ENCODE data around the gene FRMD8.

FRMD8 gene

GRCh38 chr11:65357856-65358356 is 28.5 kb upstream of the FRMD8 start:
- Histone ChIP-seq H3K4me1 (ENCODE audit: insufficient read depth, low read length, severe bottlenecking) (peaks cover 11% of the 10 kb centered on the region), H3K36me3 (ENCODE audit: insufficient read depth, low read length) (no peaks in the 10 kb centered on the region), H3F3A (ENCODE audit: insufficient read depth, low read length) (no peaks in the 10 kb centered on the region; the same call in 1 of the 2 replicates), H3K9me2 (ENCODE audit: low read depth, low read length) (no peaks in the 10 kb centered on the region), H4K20me1 (ENCODE audit: insufficient read depth, low read length) (no peaks in the 10 kb centered on the region), H3K4me2 (ENCODE audit: low read length) (no peak overlapping the region), H3K27me3 (ENCODE audit: insufficient read depth, low read length) (peaks cover 7% of the 10 kb centered on the region; the same call in 1 of the 2 replicates), H2AFZ (ENCODE audit: low read length) (no peak overlapping the region), H3K4me3 (ENCODE audit: low read depth, low read length, poor library complexity, severe bottlenecking) (no peak overlapping the region), H3K27ac (ENCODE audit: low read depth, low read length, poor library complexity, severe bottlenecking) (no peak overlapping the region), H3K79me2 (ENCODE audit: insufficient read depth, low read length) (no peaks in the 10 kb centered on the region), H3K9me3 (ENCODE audit: low read length) (no peaks in the 10 kb centered on the region), H3K9ac (ENCODE audit: low read length) (no peak overlapping the region)
- no peak for TF ChIP-seq EZH2 (IDR thresholded peaks at IDR 0.05; ENCODE audit: borderline replicate concordance, low read length)
- TF ChIP-seq, protein P1, sequence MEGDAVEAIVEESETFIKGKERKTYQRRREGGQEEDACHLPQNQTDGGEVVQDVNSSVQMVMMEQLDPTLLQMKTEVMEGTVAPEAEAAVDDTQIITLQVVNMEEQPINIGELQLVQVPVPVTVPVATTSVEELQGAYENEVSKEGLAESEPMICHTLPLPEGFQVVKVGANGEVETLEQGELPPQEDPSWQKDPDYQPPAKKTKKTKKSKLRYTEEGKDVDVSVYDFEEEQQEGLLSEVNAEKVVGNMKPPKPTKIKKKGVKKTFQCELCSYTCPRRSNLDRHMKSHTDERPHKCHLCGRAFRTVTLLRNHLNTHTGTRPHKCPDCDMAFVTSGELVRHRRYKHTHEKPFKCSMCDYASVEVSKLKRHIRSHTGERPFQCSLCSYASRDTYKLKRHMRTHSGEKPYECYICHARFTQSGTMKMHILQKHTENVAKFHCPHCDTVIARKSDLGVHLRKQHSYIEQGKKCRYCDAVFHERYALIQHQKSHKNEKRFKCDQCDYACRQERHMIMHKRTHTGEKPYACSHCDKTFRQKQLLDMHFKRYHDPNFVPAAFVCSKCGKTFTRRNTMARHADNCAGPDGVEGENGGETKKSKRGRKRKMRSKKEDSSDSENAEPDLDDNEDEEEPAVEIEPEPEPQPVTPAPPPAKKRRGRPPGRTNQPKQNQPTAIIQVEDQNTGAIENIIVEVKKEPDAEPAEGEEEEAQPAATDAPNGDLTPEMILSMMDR (IDR thresholded peaks at IDR 0.05; ENCODE audit: low read length): no peak

- no peaks in the 10 kb centered on the region for H3K9me3 ChIP-seq (ENCODE audit: low read length)
- H4K20me1 ChIP-seq (ENCODE audit: insufficient read depth, low read length): no peaks in the 10 kb centered on the region
- no peak for TF ChIP-seq EZH2 (IDR thresholded peaks at IDR 0.05; ENCODE audit: borderline replicate concordance, low read length)
- TF ChIP-seq, protein P1 (IDR thresholded peaks at IDR 0.05; ENCODE audit: low read length): no peak
- 0 out of 2 replicates have a peak overlapping the region, but pooled peaks have one; percentile 1 for H3K4me2 ChIP-seq (ENCODE audit: low read length)
- H3K27ac ChIP-seq (ENCODE audit: low read depth, low read length, poor library complexity, severe bottlenecking): no peak overlapping the region
- no peaks in the 10 kb centered on the region for H3K9me2 ChIP-seq (ENCODE audit: low read depth, low read length)
- H3F3A ChIP-seq (ENCODE audit: insufficient read depth, low read length): no peaks in the 10 kb centered on the region
- no peaks in the 10 kb centered on the region for H3K36me3 ChIP-seq (ENCODE audit: insufficient read depth, low read length)
- H2AFZ ChIP-seq (ENCODE audit: low read length): no peak overlapping the region
- H3K4me3 ChIP-seq (ENCODE audit: low read depth, low read length, poor library complexity, severe bottlenecking): no peak overlapping the region
- no peaks in the 10 kb centered on the region for H3K27me3 ChIP-seq (ENCODE audit: insufficient read depth, low read length)
- peaks cover 12% of the 10 kb centered on the region for H3K4me1 ChIP-seq (ENCODE audit: insufficient read depth, low read length, severe bottlenecking)
- no peak overlapping the region for H3K9ac ChIP-seq (ENCODE audit: low read length)
- no peaks in the 10 kb centered on the region for H3K79me2 ChIP-seq (ENCODE audit: insufficient read depth, low read length)
Observed at GRCh38 chr11:65362320-65362931, 24.0 kb upstream of the FRMD8 start.

GRCh38 chr11:65362966-65363365 is 23.5 kb upstream of the FRMD8 start:
- no peaks in the 10 kb centered on the region for H4K20me1 ChIP-seq (ENCODE audit: insufficient read depth, low read length)
- H2AFZ ChIP-seq (ENCODE audit: low read length): no peak overlapping the region
- no peaks in the 10 kb centered on the region for H3K36me3 ChIP-seq (ENCODE audit: insufficient read depth, low read length)
- no peak overlapping the region for H3K27ac ChIP-seq (ENCODE audit: low read depth, low read length, poor library complexity, severe bottlenecking)
- no peak overlapping the region for H3K9ac ChIP-seq (ENCODE audit: low read length)
- H3K4me3 ChIP-seq (ENCODE audit: low read depth, low read length, poor library complexity, severe bottlenecking): no peak overlapping the region
- TF ChIP-seq EZH2 (IDR thresholded peaks at IDR 0.05; ENCODE audit: borderline replicate concordance, low read length): no peak
- TF ChIP-seq, protein P1 (IDR thresholded peaks at IDR 0.05; ENCODE audit: low read length): no peak
- no peaks in the 10 kb centered on the region for H3K79me2 ChIP-seq (ENCODE audit: insufficient read depth, low read length)
- H3F3A ChIP-seq (ENCODE audit: insufficient read depth, low read length): no peaks in the 10 kb centered on the region
- no peaks in the 10 kb centered on the region for H3K27me3 ChIP-seq (ENCODE audit: insufficient read depth, low read length)
- H3K4me1 ChIP-seq (ENCODE audit: insufficient read depth, low read length, severe bottlenecking): peaks cover 12% of the 10 kb centered on the region
- no peaks in the 10 kb centered on the region for H3K9me2 ChIP-seq (ENCODE audit: low read depth, low read length)
- 0 out of 2 replicates have a peak overlapping the region, but pooled peaks have one; percentile 1 for H3K4me2 ChIP-seq (ENCODE audit: low read length)
- H3K9me3 ChIP-seq (ENCODE audit: low read length): no peaks in the 10 kb centered on the region

All from OCI-LY1 (cell line).